HCT116 (cell line): ENCODE data around the gene SMAP2. TPM values are rescaled to one million over a fixed set of nuclear protein-coding genes. Genes with fewer than 3 reads are reported as not detected.

Source experiments
- ATAC-seq: fragments of 200-7000 bp; cut with Tn5 transposase; 2 replicates; pipeline ENCODE4 v1.9.1; 2020; ENCODE audit warnings: mild to moderate bottlenecking, moderate library complexity
- BruUV-seq: library from RNA; stranded (reverse); fragments of 400-500 nt; replicated peaks from 2 replicates; lab custom pipeline; 2021; lab: Mats Ljungman, UMichigan
- CTCF ChIA-PET: fragments of 300-600 bp; sonication (Branson Sonifier 250); formaldehyde crosslinking; loops from one replicate; lab custom pipeline; 2021; ENCODE audit warnings: antibody characterized with exemption; lab: Charles Lee
- POLR2A ChIA-PET: fragments of 300-600, 350-600 bp; sonication (Branson Sonifier 250); formaldehyde crosslinking; loops from one replicate; lab custom pipeline; 2021; ENCODE audit warnings: antibody characterized with exemption; lab: Charles Lee
- RAD21 ChIA-PET, 2 experiments: fragments of 300-600 bp; sonication (Branson Sonifier 250); formaldehyde crosslinking; loops; one replicate each; lab custom pipeline; 2023; ENCODE audit warnings: low total read pairs in 2 of 2; ENCODE audit not compliant: uncharacterized antibody in 2 of 2, unreplicated experiment in 2 of 2, low non-redundant PET in 1 of 2; lab: Charles Lee
- DNase-seq: peaks from one replicate; pipeline ENCODE4 v3.0.0-alpha.2; 2010; ENCODE audit warnings: low read depth, low spot score
- H2AFZ ChIP-seq: fragments of 200-600 bp; shearing (Covaris generic), sonication (generic); 2 replicates; pipeline ENCODE4 v1.6.1; 2017; ENCODE audit warnings: low read depth, mixed run types, mixed read lengths, antibody characterized with exemption, low read length; ENCODE audit not compliant: poor library complexity, severe bottlenecking
- H3K27ac ChIP-seq: 2 replicates; pipeline ENCODE4 v1.5.1; 2012; ENCODE audit warnings: low read depth, low read length
- H3K27me3 ChIP-seq: fragments of 200-600 bp; sonication (generic); 2 replicates; pipeline ENCODE4 v1.6.1; 2016; ENCODE audit warnings: mixed run types, low read length, mixed read lengths; ENCODE audit not compliant: insufficient read depth
- H3K36me3 ChIP-seq, 2 experiments: fragments of 200-500 bp in 1 of 2; fragments of 200-600 bp in 1 of 2; sonication (Bioruptor generic) in 1 of 2; sonication (generic) in 1 of 2; 2 replicates each; pipeline versions ENCODE4 v1.5.1 to v1.6.1; 2014 to 2016; ENCODE audit warnings: low read length in 2 of 2, inconsistent platforms in 1 of 2, mixed read lengths in 1 of 2, mixed run types in 1 of 2; ENCODE audit not compliant: insufficient read depth in 2 of 2, control insufficient read depth in 1 of 2
- H3K4me1 ChIP-seq, 2 experiments: fragments of 200-600 bp in 1 of 2; sonication (generic) in 1 of 2; 2 replicates each; pipeline versions ENCODE4 v1.5.1 to v1.6.1; 2012 to 2017; ENCODE audit warnings: low read length in 2 of 2, inconsistent platforms in 1 of 2, mild to moderate bottlenecking in 1 of 2, mixed read lengths in 1 of 2, mixed run types in 1 of 2, moderate library complexity in 1 of 2; ENCODE audit not compliant: insufficient read depth in 2 of 2, control insufficient read depth in 1 of 2
- H3K4me2 ChIP-seq: fragments of 200-600 bp; sonication (generic); 2 replicates; pipeline ENCODE4 v1.6.1; 2017; ENCODE audit warnings: mixed run types, low read length, mixed read lengths
- H3K4me3 ChIP-seq, 2 experiments: fragments of 200-600 bp in 1 of 2; sonication (generic) in 1 of 2; replicated peaks in 1 of 2; 2 replicates each; pipeline ENCODE4 v1.5.1; 2011 to 2016; ENCODE audit warnings: low read length in 2 of 2, control low read depth in 1 of 2, low read depth in 1 of 2, mild to moderate bottlenecking in 1 of 2, mixed read lengths in 1 of 2, mixed run types in 1 of 2
- H3K79me2 ChIP-seq: fragments of 200-600 bp; sonication (generic); 2 replicates; pipeline ENCODE4 v1.6.1; 2017; ENCODE audit warnings: mild to moderate bottlenecking, mixed run types, low read length, moderate library complexity, mixed read lengths; ENCODE audit not compliant: insufficient read depth
- H3K9ac ChIP-seq: fragments of 200-600 bp; sonication (generic); 2 replicates; pipeline ENCODE4 v1.6.1; 2016; ENCODE audit warnings: low read length, mixed read lengths
- H3K9me2 ChIP-seq: fragments of 200-600 bp; sonication (generic), shearing (Covaris generic); 2 replicates; pipeline ENCODE4 v1.6.1; 2017; ENCODE audit warnings: mixed run types, mild to moderate bottlenecking, moderate library complexity; ENCODE audit not compliant: insufficient read depth
- H3K9me3 ChIP-seq, 2 experiments: fragments of 200-500 bp in 1 of 2; fragments of 200-600 bp in 1 of 2; sonication (Bioruptor generic) in 1 of 2; sonication (generic) in 1 of 2; 2 replicates each; pipeline ENCODE4 v1.6.1; 2014 to 2017; ENCODE audit warnings: low read length in 2 of 2, mixed read lengths in 2 of 2, inconsistent platforms in 1 of 2, low read depth in 1 of 2, mild to moderate bottlenecking in 1 of 2, mixed run types in 1 of 2, moderate library complexity in 1 of 2; ENCODE audit not compliant: control insufficient read depth in 1 of 2, insufficient read depth in 1 of 2
- H4K20me1 ChIP-seq: fragments of 200-600 bp; sonication (generic), shearing (Covaris generic); 2 replicates; pipeline ENCODE4 v1.6.1; 2017; ENCODE audit warnings: mixed run types, mild to moderate bottlenecking, moderate library complexity; ENCODE audit not compliant: insufficient read depth
- CBX3 ChIP-seq: IDR thresholded peaks from 2 replicates; pipeline ENCODE4 v1.6.1; 2012; ENCODE audit warnings: low read depth
- EGR1 ChIP-seq: IDR thresholded peaks from 2 replicates; pipeline ENCODE4 v1.6.1; 2012; ENCODE audit warnings: low read depth
- ELF1 ChIP-seq: IDR thresholded peaks from 2 replicates; pipeline ENCODE4 v1.6.1; 2012; ENCODE audit warnings: low read depth, borderline replicate concordance
- EZH2 ChIP-seq: fragments of 200-600 bp; sonication (generic); IDR thresholded peaks from 2 replicates; pipeline ENCODE4 v1.6.1; 2017; ENCODE audit warnings: antibody characterized with exemption, mixed run types
- EZH2phosphoT487 ChIP-seq: fragments of 200-600 bp; IDR thresholded peaks from 2 replicates; pipeline ENCODE4 v1.6.1; 2018; ENCODE audit warnings: antibody characterized with exemption, borderline replicate concordance
- POLR2AphosphoS5 ChIP-seq: IDR thresholded peaks from 2 replicates; pipeline ENCODE4 v1.6.1; 2011; ENCODE audit warnings: mild to moderate bottlenecking, low read depth, low read length, moderate library complexity
- SIN3A ChIP-seq: IDR thresholded peaks from 2 replicates; pipeline ENCODE4 v1.6.1; 2012; ENCODE audit warnings: low read depth
- SP1 ChIP-seq: IDR thresholded peaks from 2 replicates; pipeline ENCODE4 v1.6.1; 2012; ENCODE audit warnings: low read depth
- ZFX ChIP-seq: fragments of 450-650 bp; IDR thresholded peaks from 2 replicates; pipeline ENCODE4 v1.6.1; 2017
- intact Hi-C: fragments of 100-400 bp; cut with micrococcal nuclease; formaldehyde crosslinking; loops from 2 replicates; pipeline ENCODE4 v1.10.0; 2022
- total RNA-seq: library from RNA; stranded (reverse); gene quantifications from one replicate; pipeline ENCODE4 v1.2.1, GENCODE V29; 2021; ENCODE audit not compliant: unreplicated experiment
- TF ChIP-seq, protein P1 (sequence below): IDR thresholded peaks from 2 replicates; pipeline ENCODE4 v1.6.1; 2012
- TF ChIP-seq, protein P2 (sequence below): IDR thresholded peaks from 2 replicates; pipeline ENCODE4 v1.6.1; 2012; ENCODE audit warnings: low read depth
- TF ChIP-seq, protein P3 (sequence below): IDR thresholded peaks from 2 replicates; pipeline ENCODE4 v1.6.1; 2011; ENCODE audit warnings: mild to moderate bottlenecking, low read length, moderate library complexity; ENCODE audit not compliant: insufficient replicate concordance; ENCODE audit errors: extremely low read depth
- TF ChIP-seq, protein P4 (sequence below): IDR thresholded peaks from 2 replicates; pipeline ENCODE4 v1.6.1; 2012
- TF ChIP-seq, protein P5 (sequence below), 3 experiments: fragments of 200-600 bp in 1 of 3; sonication (generic) in 1 of 3; IDR thresholded peaks in 2 of 3; conservative IDR thresholded peaks in 1 of 3; 2 replicates each; pipeline ENCODE4 v1.5.1; 2012 to 2017; ENCODE audit warnings: low read depth in 2 of 3, low read length in 2 of 3, antibody characterized with exemption in 1 of 3, borderline replicate concordance in 1 of 3, control low read depth in 1 of 3, mild to moderate bottlenecking in 1 of 3, mixed read lengths in 1 of 3, mixed run types in 1 of 3, moderate library complexity in 1 of 3; ENCODE audit not compliant: insufficient read depth in 1 of 3

SMAP2 gene
- total RNA-seq, 1 experiment from 2014 or later: 16.4 TPM

DNA sequence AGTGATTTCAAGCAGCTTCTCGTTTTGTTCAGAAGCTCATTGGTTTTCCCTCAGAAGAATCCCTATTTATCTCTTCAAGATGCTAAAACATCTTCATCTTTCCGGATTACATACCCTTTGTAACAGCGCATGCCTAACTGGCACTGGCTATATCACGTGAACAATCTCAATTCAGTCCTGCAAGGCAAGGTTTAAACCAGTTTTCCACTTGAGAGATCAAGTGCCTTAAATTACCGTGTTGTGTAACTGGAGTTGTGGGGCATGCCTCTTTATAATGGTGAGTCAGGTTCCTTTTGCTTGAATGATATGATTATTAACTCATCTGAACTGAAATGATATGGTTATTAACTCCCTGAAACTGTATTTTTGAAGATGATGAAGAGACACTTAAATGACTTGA lies 65.7 kb downstream of the SMAP2 start:
- no peaks in the 10 kb centered on the region for H3K36me3 ChIP-seq
- H3K27me3 ChIP-seq: no peaks in the 10 kb centered on the region
- no peak overlapping the region for H2AFZ ChIP-seq
- H3K9ac ChIP-seq: no peak overlapping the region
- DNase-seq (no peak), ATAC-seq (no peak)
- CTCF ChIA-PET: interaction anchor here (1.5 kb wide), 1 partner anchor 31 kb away, joined by 4 read pairs; no protein-coding TSS in a partner anchor
- BruUV-seq: no TSS peak
- no peak overlapping the region for H3K4me2 ChIP-seq
- H3K9me3 ChIP-seq: peaks cover 3% of the 10 kb centered on the region in 2 experiments; a peak in 1 of 4 replicates
- no peaks in the 10 kb centered on the region for H3K9me2 ChIP-seq
- RAD21 ChIA-PET: no interaction called here
- no peak overlapping the region for H3K4me3 ChIP-seq
- no peak overlapping the region for H3K27ac ChIP-seq
- TF ChIP-seq ELF1 (no peak), SIN3A (no peak), CBX3 (no peak), POLR2AphosphoS5 (no peak), SP1 (no peak), EZH2 (no peak), EGR1 (no peak), EZH2phosphoT487 (no peak), ZFX (no peak)
- TF ChIP-seq, protein P1, sequence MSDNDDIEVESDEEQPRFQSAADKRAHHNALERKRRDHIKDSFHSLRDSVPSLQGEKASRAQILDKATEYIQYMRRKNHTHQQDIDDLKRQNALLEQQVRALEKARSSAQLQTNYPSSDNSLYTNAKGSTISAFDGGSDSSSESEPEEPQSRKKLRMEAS: no peak
- TF ChIP-seq, protein P2, sequence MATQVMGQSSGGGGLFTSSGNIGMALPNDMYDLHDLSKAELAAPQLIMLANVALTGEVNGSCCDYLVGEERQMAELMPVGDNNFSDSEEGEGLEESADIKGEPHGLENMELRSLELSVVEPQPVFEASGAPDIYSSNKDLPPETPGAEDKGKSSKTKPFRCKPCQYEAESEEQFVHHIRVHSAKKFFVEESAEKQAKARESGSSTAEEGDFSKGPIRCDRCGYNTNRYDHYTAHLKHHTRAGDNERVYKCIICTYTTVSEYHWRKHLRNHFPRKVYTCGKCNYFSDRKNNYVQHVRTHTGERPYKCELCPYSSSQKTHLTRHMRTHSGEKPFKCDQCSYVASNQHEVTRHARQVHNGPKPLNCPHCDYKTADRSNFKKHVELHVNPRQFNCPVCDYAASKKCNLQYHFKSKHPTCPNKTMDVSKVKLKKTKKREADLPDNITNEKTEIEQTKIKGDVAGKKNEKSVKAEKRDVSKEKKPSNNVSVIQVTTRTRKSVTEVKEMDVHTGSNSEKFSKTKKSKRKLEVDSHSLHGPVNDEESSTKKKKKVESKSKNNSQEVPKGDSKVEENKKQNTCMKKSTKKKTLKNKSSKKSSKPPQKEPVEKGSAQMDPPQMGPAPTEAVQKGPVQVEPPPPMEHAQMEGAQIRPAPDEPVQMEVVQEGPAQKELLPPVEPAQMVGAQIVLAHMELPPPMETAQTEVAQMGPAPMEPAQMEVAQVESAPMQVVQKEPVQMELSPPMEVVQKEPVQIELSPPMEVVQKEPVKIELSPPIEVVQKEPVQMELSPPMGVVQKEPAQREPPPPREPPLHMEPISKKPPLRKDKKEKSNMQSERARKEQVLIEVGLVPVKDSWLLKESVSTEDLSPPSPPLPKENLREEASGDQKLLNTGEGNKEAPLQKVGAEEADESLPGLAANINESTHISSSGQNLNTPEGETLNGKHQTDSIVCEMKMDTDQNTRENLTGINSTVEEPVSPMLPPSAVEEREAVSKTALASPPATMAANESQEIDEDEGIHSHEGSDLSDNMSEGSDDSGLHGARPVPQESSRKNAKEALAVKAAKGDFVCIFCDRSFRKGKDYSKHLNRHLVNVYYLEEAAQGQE: no peak
- TF ChIP-seq, protein P3, sequence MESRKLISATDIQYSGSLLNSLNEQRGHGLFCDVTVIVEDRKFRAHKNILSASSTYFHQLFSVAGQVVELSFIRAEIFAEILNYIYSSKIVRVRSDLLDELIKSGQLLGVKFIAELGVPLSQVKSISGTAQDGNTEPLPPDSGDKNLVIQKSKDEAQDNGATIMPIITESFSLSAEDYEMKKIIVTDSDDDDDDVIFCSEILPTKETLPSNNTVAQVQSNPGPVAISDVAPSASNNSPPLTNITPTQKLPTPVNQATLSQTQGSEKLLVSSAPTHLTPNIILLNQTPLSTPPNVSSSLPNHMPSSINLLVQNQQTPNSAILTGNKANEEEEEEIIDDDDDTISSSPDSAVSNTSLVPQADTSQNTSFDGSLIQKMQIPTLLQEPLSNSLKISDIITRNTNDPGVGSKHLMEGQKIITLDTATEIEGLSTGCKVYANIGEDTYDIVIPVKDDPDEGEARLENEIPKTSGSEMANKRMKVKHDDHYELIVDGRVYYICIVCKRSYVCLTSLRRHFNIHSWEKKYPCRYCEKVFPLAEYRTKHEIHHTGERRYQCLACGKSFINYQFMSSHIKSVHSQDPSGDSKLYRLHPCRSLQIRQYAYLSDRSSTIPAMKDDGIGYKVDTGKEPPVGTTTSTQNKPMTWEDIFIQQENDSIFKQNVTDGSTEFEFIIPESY: no peak
- TF ChIP-seq, protein P4, sequence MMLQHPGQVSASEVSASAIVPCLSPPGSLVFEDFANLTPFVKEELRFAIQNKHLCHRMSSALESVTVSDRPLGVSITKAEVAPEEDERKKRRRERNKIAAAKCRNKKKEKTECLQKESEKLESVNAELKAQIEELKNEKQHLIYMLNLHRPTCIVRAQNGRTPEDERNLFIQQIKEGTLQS: no peak
- TF ChIP-seq, protein P5, sequence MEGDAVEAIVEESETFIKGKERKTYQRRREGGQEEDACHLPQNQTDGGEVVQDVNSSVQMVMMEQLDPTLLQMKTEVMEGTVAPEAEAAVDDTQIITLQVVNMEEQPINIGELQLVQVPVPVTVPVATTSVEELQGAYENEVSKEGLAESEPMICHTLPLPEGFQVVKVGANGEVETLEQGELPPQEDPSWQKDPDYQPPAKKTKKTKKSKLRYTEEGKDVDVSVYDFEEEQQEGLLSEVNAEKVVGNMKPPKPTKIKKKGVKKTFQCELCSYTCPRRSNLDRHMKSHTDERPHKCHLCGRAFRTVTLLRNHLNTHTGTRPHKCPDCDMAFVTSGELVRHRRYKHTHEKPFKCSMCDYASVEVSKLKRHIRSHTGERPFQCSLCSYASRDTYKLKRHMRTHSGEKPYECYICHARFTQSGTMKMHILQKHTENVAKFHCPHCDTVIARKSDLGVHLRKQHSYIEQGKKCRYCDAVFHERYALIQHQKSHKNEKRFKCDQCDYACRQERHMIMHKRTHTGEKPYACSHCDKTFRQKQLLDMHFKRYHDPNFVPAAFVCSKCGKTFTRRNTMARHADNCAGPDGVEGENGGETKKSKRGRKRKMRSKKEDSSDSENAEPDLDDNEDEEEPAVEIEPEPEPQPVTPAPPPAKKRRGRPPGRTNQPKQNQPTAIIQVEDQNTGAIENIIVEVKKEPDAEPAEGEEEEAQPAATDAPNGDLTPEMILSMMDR (IDR thresholded peaks at IDR 0.05 in 2 of 3, conservative IDR thresholded peaks at IDR 0.05 in 1 of 3; ENCODE audit: borderline replicate concordance in 1 of 3, insufficient read depth in 1 of 3, low read depth in 2 of 3, low read length in 2 of 3): no peak
- H3K79me2 ChIP-seq: no peaks in the 10 kb centered on the region
- POLR2A ChIA-PET: no interaction called here
- H4K20me1 ChIP-seq: no peaks in the 10 kb centered on the region
- intact Hi-C loops: no loop called here
- no peaks in the 10 kb centered on the region for H3K4me1 ChIP-seq
